RPMI7951 (cell line): ENCODE data around the gene MICAL1. TPM values are rescaled to one million over a fixed set of nuclear protein-coding genes. Genes with fewer than 3 reads are reported as not detected.
"Not testable (repeated sequence)": the region's sequence is repeated elsewhere in the genome, so short reads cannot be mapped to it uniquely, and the experiment has no call there.

Experiments used
- DNase-seq: peaks from one replicate; pipeline ENCODE4 v3.0.0-alpha.2; 2012; ENCODE audit warnings: low read depth
- total RNA-seq: library from RNA; depleted of rRNA; stranded (reverse); fragments of >200 nt; shearing (Covaris generic); gene quantifications from 2 replicates; pipeline ENCODE4 v1.2.3, GENCODE V29; 2014

The MICAL1 gene
- total RNA-seq, 1 experiment from 2014 or later: 19.9 TPM

DNA sequence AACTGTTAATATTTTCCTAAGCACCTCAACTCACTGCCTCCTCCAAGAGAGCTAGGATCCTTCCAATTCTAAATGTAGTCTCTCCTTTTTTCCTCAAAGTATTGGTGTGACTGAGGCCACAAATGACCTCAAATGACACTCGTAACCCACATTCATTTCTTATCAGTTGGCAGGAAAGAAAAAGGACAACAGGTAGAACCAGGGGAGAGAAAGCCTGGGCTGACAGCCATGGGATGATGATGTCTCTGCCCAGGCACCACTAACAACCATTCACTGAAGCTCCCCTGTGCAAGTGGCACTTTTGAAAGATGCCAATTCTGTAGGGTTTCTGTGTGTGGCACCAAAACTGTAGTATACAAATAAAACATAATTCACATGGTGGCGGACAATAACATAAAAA lies 20.1 kb upstream of the MICAL1 start:
- no peak for DNase-seq

DNA sequence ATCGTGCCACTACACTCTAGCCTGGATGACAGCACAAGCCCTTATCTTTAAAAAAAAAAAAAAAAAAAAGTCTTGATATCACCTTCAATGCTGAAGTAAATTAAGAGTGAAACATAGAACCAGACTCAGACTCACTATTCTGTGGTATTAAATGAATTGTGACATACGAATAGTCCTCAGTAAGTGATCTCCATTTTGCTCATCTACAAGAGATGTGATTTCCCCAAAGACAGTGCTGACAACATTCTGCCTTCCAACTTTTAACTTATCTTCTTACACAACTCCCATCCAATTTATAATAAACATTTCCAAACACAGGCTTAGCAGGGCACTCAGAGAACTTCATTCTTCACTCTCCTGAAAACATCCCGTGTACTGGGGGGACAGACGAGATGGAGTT lies 19.4 kb upstream of the MICAL1 start:
- DNase-seq: no peak

DNA sequence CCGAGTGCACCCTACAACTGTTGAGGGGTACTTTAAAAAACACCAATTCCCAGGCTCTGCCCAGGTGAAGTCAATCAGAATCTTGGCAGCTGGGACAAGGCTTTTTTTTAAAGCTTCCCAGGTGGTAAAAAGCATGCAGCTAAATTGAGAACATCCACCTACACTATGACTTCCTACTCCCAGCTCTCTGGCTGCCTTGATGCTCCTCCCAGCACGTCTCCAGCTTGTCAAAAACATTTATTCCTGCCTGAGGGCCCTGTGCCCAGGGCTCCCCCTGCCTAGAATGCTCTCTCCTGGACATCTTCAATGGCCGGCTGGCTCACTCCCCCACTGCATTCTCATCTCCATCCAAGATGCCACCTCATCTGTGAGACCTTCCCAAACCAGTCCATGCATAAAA lies 17.5 kb upstream of the MICAL1 start:
- no peak for DNase-seq

GRCh38 chr6:109472132-109472995 lies 16.8 kb upstream of the MICAL1 start:
- no peak for DNase-seq

DNA sequence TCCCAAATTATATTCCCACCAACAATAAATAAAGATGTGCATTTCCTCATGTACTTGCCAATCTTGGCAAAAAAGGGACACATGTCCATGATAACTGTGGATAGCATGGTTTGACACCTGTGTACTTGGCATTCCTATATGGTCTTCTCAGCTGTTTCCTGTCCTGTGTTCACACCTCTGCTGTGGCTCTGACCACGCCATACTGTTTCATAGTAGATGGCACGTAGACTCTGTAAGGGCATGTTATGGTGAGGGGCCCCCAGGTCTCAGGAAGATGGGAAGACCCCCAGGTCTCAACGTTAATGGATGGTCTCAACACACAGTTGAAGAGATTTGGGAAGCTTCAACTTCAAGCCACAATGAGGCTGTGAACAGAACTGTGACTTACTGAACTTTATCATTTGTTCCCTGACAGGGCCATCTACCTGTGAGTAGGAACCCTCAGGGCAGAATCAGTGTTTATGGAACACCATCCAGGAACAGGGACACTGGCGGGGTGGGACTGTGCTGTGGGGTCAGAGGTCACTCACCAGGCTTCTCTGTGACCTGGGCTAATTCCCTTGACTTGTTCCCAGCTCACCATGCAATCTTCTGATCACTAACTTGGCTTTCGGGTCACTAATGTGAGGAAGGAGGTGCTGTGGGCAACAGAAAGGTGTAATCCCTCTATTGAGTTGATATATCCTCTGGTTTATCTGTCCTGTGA lies 15.7 kb upstream of the MICAL1 start:
- DNase-seq: no peak

- DNase-seq: no peak
Observed at GRCh38 chr6:109469591-109470189, 14.1 kb upstream of the MICAL1 start.

GRCh38 chr6:109467696-109468095 lies 12.1 kb upstream of the MICAL1 start:
- DNase-seq: no peak

- DNase-seq: no peak
Observed at GRCh38 chr6:109466212-109466923, 10.8 kb upstream of the MICAL1 start.

GRCh38 chr6:109465772-109466171 lies 10.2 kb upstream of the MICAL1 start:
- DNase-seq: no peak

- DNase-seq: no peak
Observed at GRCh38 chr6:109461733-109462526, 6.4 kb upstream of the MICAL1 start.

DNA sequence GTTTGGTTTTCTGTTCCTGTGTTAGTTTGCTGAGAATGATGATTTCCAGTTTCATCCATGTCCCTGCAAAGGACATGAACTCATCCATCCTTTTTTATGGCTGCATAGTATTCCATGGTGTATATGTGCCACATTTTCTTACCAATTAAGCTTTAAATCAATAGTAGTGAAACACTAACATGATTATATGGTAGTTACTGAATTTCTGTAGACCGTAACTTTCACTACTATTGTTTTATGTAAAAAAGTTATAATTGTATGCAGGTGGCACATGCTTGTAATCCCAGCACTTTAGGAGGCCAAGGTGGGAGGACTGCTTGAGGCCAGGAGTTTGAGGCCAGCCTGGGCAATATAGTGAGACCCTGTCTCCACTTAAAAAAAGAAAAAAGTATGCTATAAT lies 5.6 kb upstream of the MICAL1 start:
- not testable (repeated sequence) for DNase-seq

DNA sequence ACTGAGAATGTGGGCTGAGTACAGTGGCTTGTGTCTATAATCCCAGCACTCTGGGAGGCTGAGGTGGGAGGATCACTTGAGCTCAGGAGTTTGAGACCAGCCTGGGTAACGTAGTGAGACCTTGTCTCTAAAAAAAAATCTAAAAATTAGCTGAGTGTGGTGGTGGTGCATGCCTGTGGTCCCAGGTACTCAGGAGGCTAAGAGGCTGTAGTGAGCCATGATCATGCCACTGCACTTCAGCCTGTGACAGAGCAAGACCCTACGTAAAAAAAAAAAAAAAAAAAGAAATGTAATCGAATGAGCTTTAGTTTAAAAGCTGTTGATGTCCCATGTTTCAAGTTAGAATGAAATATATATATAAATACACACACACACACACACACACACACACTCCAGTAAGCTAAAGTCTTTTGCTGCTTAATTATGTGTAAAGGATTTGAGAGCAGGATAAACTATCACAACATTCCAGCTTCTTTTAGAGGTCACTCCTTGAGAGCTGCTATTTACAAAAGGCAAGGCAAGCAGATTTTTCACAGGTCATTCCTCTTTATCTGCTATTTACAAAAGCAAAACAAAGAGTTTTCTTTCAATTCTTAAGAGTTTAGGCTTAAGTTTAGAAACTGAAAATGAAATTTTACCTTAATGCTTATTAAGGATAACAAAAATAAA lies 4.7 kb upstream of the MICAL1 start:
- DNase-seq: no peak

DNA sequence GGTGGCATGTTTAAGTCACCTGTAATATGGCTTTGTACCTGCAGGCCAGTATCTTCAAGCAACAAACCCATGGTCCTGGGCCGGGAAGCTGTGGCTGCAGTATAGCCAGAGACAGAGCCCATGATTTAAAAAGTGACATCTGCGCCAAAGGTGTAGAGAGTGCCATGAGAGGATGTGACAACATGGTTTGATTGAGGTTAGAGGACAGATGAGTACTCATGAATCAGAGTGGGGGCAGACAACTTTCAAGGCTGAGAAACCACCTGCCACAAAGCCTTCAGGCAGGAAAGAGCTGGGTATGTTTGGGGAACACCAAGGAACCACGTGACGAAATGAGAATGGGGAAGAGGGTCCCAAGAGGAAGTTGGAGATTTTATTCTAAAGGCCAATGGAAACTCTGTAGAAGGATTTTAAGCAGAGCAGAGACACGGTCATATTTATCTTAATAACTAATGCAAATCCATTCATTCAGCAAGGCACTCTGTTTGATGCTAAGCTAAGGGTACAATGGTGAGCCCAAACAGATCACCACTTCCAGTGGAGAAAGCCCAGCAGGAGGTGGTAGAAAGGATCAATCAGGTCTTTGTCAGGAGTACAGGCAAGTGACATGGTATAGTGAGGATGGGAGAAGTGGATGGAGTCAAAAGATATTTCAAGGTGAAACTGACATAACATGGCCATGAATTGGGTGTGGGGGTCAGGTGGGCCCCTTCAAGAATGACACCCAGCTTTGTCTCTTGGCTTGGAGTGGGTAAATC lies 3.4 kb upstream of the MICAL1 start:
- DNase-seq: peak; percentile 43

DNA sequence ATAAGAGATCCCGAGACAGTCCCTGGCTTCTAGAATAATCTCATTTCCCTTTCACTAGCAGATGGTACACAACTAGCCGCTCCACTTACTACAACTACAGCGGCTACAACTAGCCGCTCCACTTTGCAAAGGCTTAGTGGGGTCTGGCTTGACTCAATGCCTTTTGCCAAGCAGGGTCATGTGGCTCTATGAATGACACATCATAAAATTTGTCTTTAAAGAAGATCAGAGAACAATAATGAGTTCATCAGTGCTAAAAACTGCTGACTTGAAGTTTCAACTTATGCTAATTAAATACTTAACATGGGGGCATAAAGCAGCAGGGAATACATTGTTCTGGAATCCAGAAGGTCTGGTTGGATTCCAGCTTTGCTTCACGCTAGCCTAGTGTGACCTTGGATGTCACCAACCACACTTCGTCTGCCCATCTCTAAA lies 2.0 kb upstream of the MICAL1 start:
- peak; percentile 18 for DNase-seq

DNA sequence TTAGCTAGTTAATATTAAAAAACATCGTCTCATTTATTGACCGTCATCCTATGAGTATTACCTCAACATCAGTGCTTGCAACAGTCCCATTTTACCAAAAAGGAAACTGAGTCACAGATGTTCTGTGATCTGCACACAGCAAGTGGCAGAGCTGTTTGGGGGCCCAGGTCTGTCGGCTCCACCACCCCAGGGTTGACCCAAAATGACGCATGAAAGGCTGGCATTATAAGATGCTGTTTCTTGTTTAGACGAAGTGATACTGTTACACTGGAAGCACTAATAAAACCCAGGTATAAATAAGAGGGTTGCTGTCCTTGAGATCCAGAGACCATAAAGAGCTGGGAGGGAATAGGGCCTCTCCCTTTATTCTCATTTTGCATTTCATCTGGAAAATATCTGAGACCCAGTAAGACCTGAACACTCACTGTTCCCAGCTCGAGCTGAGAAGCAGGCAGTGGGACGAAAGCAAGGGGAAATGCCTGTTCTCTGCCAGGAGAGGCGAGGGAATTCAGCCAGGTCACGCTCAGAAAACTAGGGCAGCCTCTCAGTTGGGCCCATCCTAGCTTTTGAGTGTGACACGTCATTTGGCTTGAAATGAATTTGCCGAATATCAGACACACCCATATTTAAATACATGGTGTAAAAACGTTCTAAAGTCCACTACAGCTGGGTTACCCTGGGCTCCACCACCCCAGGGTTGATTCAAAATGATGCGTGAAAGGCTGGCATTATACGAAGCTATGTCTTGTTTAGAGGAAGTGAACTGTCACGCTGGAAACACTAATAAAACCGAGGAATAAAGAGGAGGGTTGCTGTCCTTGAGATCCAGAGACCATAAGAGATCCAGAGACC lies 1.4 kb upstream of the MICAL1 start:
- peak; percentile 78 for DNase-seq

GRCh38 chr6:109456111-109456583 lies 575 bp upstream of the MICAL1 start:
- DNase-seq: no peak

GRCh38 chr6:109454496-109455436 lies 806 bp downstream of the MICAL1 start:
- DNase-seq: peak; percentile 19
